ENCODE measurements around the gene ZFHX3. TPM values are rescaled to one million over a fixed set of nuclear protein-coding genes. Genes with fewer than 3 reads are reported as not detected.
A peak's percentile ranks its signal among the peaks of the same experiment; 100 is the strongest.

ZFHX3 gene
- total and polyA plus RNA-seq, 2 of the 8 experiments (the other 6 are each of a cell fraction or from before 2014, with no cell fraction given) = 0.08 to 0.99 TPM

DNA sequence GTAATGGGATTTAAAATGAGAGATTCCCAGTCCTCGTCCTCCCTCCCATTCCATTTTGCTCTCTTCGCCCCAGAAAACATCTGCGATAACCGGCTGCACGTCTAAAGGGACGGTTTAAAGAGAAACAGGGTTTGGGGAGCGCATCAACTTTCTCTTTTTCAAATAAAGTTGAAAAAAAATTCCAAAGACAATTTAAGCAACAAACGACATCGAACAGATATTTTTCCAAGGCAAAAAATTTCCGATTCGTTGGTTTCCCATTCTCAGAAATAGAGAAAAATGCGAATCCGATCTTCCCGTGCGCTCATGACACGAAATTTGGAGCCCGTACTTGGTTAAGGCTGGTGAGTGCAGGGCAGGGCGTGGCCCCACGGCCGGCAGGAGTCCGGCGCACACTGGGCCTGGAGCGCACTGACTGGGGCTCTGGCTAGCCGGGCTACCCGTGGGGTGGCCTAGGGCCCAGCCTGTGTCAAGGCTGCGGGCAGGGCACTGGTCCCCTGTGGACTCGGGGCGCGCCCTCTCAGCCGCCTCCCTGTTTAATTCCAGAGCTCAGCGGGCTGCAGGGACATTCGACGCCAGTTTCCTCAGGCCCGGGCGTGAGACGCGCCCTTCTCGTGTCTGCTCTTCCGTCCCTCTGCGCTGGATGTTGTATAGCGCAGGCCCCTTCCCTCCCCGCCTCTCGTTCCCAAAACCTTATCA lies 17.9 kb upstream of the ZFHX3 start:
- H3K79me2 ChIP-seq (ENCODE audit: control insufficient read depth in 1 of 2, insufficient read depth in 2 of 2, low read length in 2 of 2) = no peaks in the 10 kb centered on the region
- no peak overlapping the region for H4K5ac ChIP-seq (ENCODE audit: insufficient read length, low read depth, low read length)
- H2BK120ac ChIP-seq (replicated peaks; ENCODE audit: low read depth, low read length) = no peak overlapping the region
- H2BK20ac ChIP-seq (ENCODE audit: low read length) = no peak overlapping the region; the same call in 1 of the 2 replicates
- WGBS, 2 experiments (ENCODE audit: extremely low coverage in 1 of 2, insufficient coverage in 1 of 2, insufficient read length in 1 of 2, insufficient replicate concordance in 2 of 2, low coverage in 1 of 2, low lambda C conversion rate in 2 of 2, missing lambda C conversion rate in 1 of 2) = 4% methylated on average over 40 of the region's 43 CpGs; no CpG with 5 or more reads in 1 of the 2 experiments
- peaks cover 6% of the 10 kb centered on the region for H3K23me2 ChIP-seq (ENCODE audit: low read depth, low read length)
- no peak overlapping the region for H2BK5ac ChIP-seq (ENCODE audit: low read depth, low read length)
- H3K4me1 ChIP-seq (replicated peaks in 1 of 4; ENCODE audit: control insufficient read depth in 3 of 4, insufficient read depth in 4 of 4, low read length in 3 of 4) = peaks cover 13 to 47% (median 28%) of the 10 kb centered on the region in 4 experiments
- H3K27me3 ChIP-seq (replicated peaks in 1 of 4; ENCODE audit: control insufficient read depth in 3 of 4, extremely low read depth in 1 of 4, insufficient read depth in 3 of 4, low read length in 3 of 4) = peaks cover 72 to 99% (median 89%) of the 10 kb centered on the region in 4 experiments
- H3K79me1 ChIP-seq (ENCODE audit: low read depth, low read length) = 0 out of 2 replicates have a peak, but pooled peaks cover 2% of the 10 kb centered on the region
- H3K4ac ChIP-seq (replicated peaks; ENCODE audit: insufficient read length, low read depth, low read length) = no peak overlapping the region
- no peak overlapping the region for H2BK15ac ChIP-seq (ENCODE audit: low read length)
- H2AK5ac ChIP-seq (ENCODE audit: low read depth, low read length) = no peak overlapping the region
- FAIRE-seq = no peak
- no peaks in the 10 kb centered on the region for H3K36me3 ChIP-seq (ENCODE audit: control insufficient read depth in 2 of 4, insufficient read depth in 4 of 4, low read length in 3 of 4)
- H4K8ac ChIP-seq (ENCODE audit: extremely low read depth, insufficient read depth, low read length) = no peak overlapping the region; the same call in 1 of the 2 replicates
- ChIA-PET POLR2A (ENCODE audit: partially characterized antibody) (no interaction called here), CTCF (ENCODE audit: partially characterized antibody) (interaction anchor here (0.5 kb wide), 1 partner anchor 152 kb away, joined by 3 read pairs; no protein-coding TSS in a partner anchor)
- TF ChIP-seq CTBP2 (IDR thresholded peaks at IDR 0.05; ENCODE audit: borderline replicate concordance, insufficient read depth, insufficient read length, low read length) (peak; percentile 81), SP1 (IDR thresholded peaks at IDR 0.05; ENCODE audit: low read depth, low read length) (peak; percentile 32; the same call in 1 of the 2 replicates), RNF2 (IDR thresholded peaks at IDR 0.05; ENCODE audit: borderline replicate concordance, low read depth, low read length, missing control alignments, poor library complexity, severe bottlenecking) (peak; percentile 93), CBX8 (IDR thresholded peaks at IDR 0.05; ENCODE audit: borderline replicate concordance, low read depth, low read length) (0 out of 2 replicates have a peak, but pooled peaks have one; percentile 83), YY1 (IDR thresholded peaks at IDR 0.05; ENCODE audit: low read depth, low read length) (no peak), TAF1 (IDR thresholded peaks at IDR 0.05; ENCODE audit: low read depth, low read length) (0 out of 2 replicates have a peak, but pooled peaks have one; percentile 2), EGR1 (IDR thresholded peaks at IDR 0.05; ENCODE audit: borderline replicate concordance, low read depth, low read length) (no peak)
- TF ChIP-seq, protein P1, sequence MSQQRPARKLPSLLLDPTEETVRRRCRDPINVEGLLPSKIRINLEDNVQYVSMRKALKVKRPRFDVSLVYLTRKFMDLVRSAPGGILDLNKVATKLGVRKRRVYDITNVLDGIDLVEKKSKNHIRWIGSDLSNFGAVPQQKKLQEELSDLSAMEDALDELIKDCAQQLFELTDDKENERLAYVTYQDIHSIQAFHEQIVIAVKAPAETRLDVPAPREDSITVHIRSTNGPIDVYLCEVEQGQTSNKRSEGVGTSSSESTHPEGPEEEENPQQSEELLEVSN (IDR thresholded peaks at IDR 0.05) = peak; percentile 10
- TF ChIP-seq, protein P2, sequence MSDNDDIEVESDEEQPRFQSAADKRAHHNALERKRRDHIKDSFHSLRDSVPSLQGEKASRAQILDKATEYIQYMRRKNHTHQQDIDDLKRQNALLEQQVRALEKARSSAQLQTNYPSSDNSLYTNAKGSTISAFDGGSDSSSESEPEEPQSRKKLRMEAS (IDR thresholded peaks at IDR 0.05) = peak; percentile 24; the same call in 1 of the 2 replicates
- no peaks in the 10 kb centered on the region for H3K9me3 ChIP-seq (ENCODE audit: insufficient read depth in 2 of 2, low read depth in 1 of 2, low read length in 1 of 2)
- H3K4me2 ChIP-seq (ENCODE audit: insufficient read depth in 1 of 2, low read depth in 2 of 2, low read length in 2 of 2) = peak overlapping the region; percentile 64 to 69
- no peak overlapping the region for H3K9ac ChIP-seq (replicated peaks in 1 of 4; ENCODE audit: extremely low read depth in 1 of 4, low read depth in 3 of 4, low read length in 3 of 4)
- H3K18ac ChIP-seq (ENCODE audit: extremely low read depth, low read length) = no peak overlapping the region; the same call in 1 of the 2 replicates
- H2BK12ac ChIP-seq (ENCODE audit: low read depth, low read length) = 0 out of 2 replicates have a peak overlapping the region, but pooled peaks have one; percentile 50
- peak in 1 of 2 experiments; percentile 60 for DNase-seq (ENCODE audit: low read depth in 1 of 2, low spot score in 2 of 2)
- peaks cover 12 to 24% of the 10 kb centered on the region in 2 experiments for H4K20me1 ChIP-seq (replicated peaks in 1 of 2; ENCODE audit: control insufficient read depth in 1 of 2, insufficient read depth in 2 of 2, low read length in 2 of 2)
- H3K27ac ChIP-seq (ENCODE audit: low read depth, low read length) = no peak overlapping the region
- H3K4me3 ChIP-seq (ENCODE audit: extremely low read depth in 1 of 4, insufficient read depth in 2 of 4, low read depth in 3 of 4, low read length in 4 of 4) = peak overlapping the region; percentile 4 to 55 (median 12); a peak in 6 of 8 replicates
- no peak overlapping the region for H3K14ac ChIP-seq (ENCODE audit: insufficient read length)
- H4K91ac ChIP-seq (replicated peaks; ENCODE audit: insufficient read length, low read length) = no peak overlapping the region
- no peak overlapping the region for H3K56ac ChIP-seq (replicated peaks; ENCODE audit: insufficient read length, low read depth, low read length)
- H2AFZ ChIP-seq (ENCODE audit: low read length) = no peak overlapping the region
- no peak overlapping the region for H3K23ac ChIP-seq (ENCODE audit: insufficient read length)
